ENCODE measurements around the gene CASK. TPM values are rescaled to one million over a fixed set of nuclear protein-coding genes. Genes with fewer than 3 reads are reported as not detected.

CASK gene
- total RNA-seq, 2 donors from 2014 or later, result 35.6 to 95.6 TPM

GRCh38 chrX:41825796-41826195 is 97.6 kb downstream of the CASK start:
- no peak overlapping the region for H3K27ac Mint-ChIP-seq

GRCh38 chrX:41824551-41824950 is 98.8 kb downstream of the CASK start:
- Mint-ChIP-seq H3K27ac (no peak overlapping the region), H3K9me3 (no peaks in the 10 kb centered on the region), H3K4me3 (no peak overlapping the region), H3K27me3 (no peaks in the 10 kb centered on the region), H3K36me3 (ENCODE audit: low read depth) (peaks cover 15% of the 10 kb centered on the region), H3K4me1 (peaks cover 6% of the 10 kb centered on the region)
- no peak for ATAC-seq (replicated peaks)

More at GRCh38 chrX:41825796-41826195, 97.6 kb downstream of the CASK start:
- Mint-ChIP-seq H3K36me3 (ENCODE audit: low read depth) (peaks cover 16% of the 10 kb centered on the region), H3K27me3 (no peaks in the 10 kb centered on the region), H3K9me3 (no peaks in the 10 kb centered on the region), H3K4me1 (peaks cover 6% of the 10 kb centered on the region), H3K4me3 (no peak overlapping the region)
- no peak for ATAC-seq (replicated peaks)

GRCh38 chrX:41823402-41823801 is 100.0 kb downstream of the CASK start:
- H3K4me1 Mint-ChIP-seq, result no peaks in the 10 kb centered on the region

GRCh38 chrX:41822892-41823291 is 100.5 kb downstream of the CASK start:
- no peak overlapping the region for H3K27ac Mint-ChIP-seq
- H3K36me3 Mint-ChIP-seq (ENCODE audit: low read depth), result peaks cover 12% of the 10 kb centered on the region
- H3K9me3 Mint-ChIP-seq, result no peaks in the 10 kb centered on the region
- no peak overlapping the region for H3K4me3 Mint-ChIP-seq
- H3K4me1 Mint-ChIP-seq, result no peaks in the 10 kb centered on the region
- ATAC-seq (replicated peaks), result no peak
- H3K27me3 Mint-ChIP-seq, result no peaks in the 10 kb centered on the region

More at GRCh38 chrX:41823402-41823801, 100.0 kb downstream of the CASK start:
- Mint-ChIP-seq H3K27me3 (no peaks in the 10 kb centered on the region), H3K36me3 (ENCODE audit: low read depth) (peaks cover 15% of the 10 kb centered on the region), H3K27ac (no peak overlapping the region), H3K4me3 (no peak overlapping the region), H3K9me3 (no peaks in the 10 kb centered on the region)
- no peak for ATAC-seq (replicated peaks)

GRCh38 chrX:41808047-41808446 is 115.3 kb downstream of the CASK start:
- Mint-ChIP-seq H3K27ac (no peak overlapping the region), H3K36me3 (ENCODE audit: low read depth) (peaks cover under 1% of the 10 kb centered on the region), H3K9me3 (no peaks in the 10 kb centered on the region), H3K27me3 (no peaks in the 10 kb centered on the region), H3K4me1 (no peaks in the 10 kb centered on the region), H3K4me3 (no peak overlapping the region)
- ATAC-seq (replicated peaks), result no peak

GRCh38 chrX:41802958-41803357 is 120.4 kb downstream of the CASK start:
- Mint-ChIP-seq H3K4me3 (no peak overlapping the region), H3K4me1 (no peaks in the 10 kb centered on the region), H3K9me3 (no peaks in the 10 kb centered on the region), H3K27me3 (no peaks in the 10 kb centered on the region), H3K27ac (no peak overlapping the region), H3K36me3 (ENCODE audit: low read depth) (peaks cover 20% of the 10 kb centered on the region)
- ATAC-seq (replicated peaks), result no peak

- no peak for ATAC-seq (replicated peaks)
- Mint-ChIP-seq H3K36me3 (ENCODE audit: low read depth) (peaks cover 20% of the 10 kb centered on the region), H3K27me3 (no peaks in the 10 kb centered on the region), H3K4me3 (peak overlapping the region; percentile 27), H3K9me3 (no peaks in the 10 kb centered on the region), H3K27ac (peak overlapping the region; percentile 38), H3K4me1 (peaks cover 11% of the 10 kb centered on the region)
These were observed 123.7 kb downstream of the CASK start for GRCh38 chrX:41799661-41800060.

- no peaks in the 10 kb centered on the region for H3K9me3 Mint-ChIP-seq
- peak overlapping the region; percentile 55 for H3K4me3 Mint-ChIP-seq
- peak; percentile 28 for ATAC-seq (replicated peaks)
- peaks cover 5% of the 10 kb centered on the region for H3K36me3 Mint-ChIP-seq (ENCODE audit: low read depth)
- no peaks in the 10 kb centered on the region for H3K27me3 Mint-ChIP-seq
- peaks cover 11% of the 10 kb centered on the region for H3K4me1 Mint-ChIP-seq
- H3K27ac Mint-ChIP-seq, result peak overlapping the region; percentile 85
These were observed 126.8 kb downstream of the CASK start for GRCh38 chrX:41796577-41796976.

GRCh38 chrX:41796046-41796445 is 127.3 kb downstream of the CASK start:
- H3K27ac Mint-ChIP-seq, result no peak overlapping the region

GRCh38 chrX:41789374-41789773 is 134.0 kb downstream of the CASK start:
- no peaks in the 10 kb centered on the region for H3K27me3 Mint-ChIP-seq
- no peak overlapping the region for H3K27ac Mint-ChIP-seq
- peaks cover 20% of the 10 kb centered on the region for H3K4me1 Mint-ChIP-seq
- no peak for ATAC-seq (replicated peaks)
- no peak overlapping the region for H3K4me3 Mint-ChIP-seq
- H3K9me3 Mint-ChIP-seq, result no peaks in the 10 kb centered on the region
- peaks cover 24% of the 10 kb centered on the region for H3K36me3 Mint-ChIP-seq (ENCODE audit: low read depth)

More at GRCh38 chrX:41796046-41796445, 127.3 kb downstream of the CASK start:
- no peaks in the 10 kb centered on the region for H3K36me3 Mint-ChIP-seq (ENCODE audit: low read depth)
- peak overlapping the region; percentile 55 for H3K4me3 Mint-ChIP-seq
- peaks cover 11% of the 10 kb centered on the region for H3K4me1 Mint-ChIP-seq
- no peaks in the 10 kb centered on the region for H3K9me3 Mint-ChIP-seq
- H3K27me3 Mint-ChIP-seq, result no peaks in the 10 kb centered on the region
- ATAC-seq (replicated peaks), result peak; percentile 55

- Mint-ChIP-seq H3K36me3 (ENCODE audit: low read depth) (peaks cover 31% of the 10 kb centered on the region), H3K4me3 (peak overlapping the region; percentile 16), H3K9me3 (no peaks in the 10 kb centered on the region), H3K4me1 (peaks cover 20% of the 10 kb centered on the region), H3K27me3 (no peaks in the 10 kb centered on the region), H3K27ac (peak overlapping the region; percentile 59)
- peak; percentile 89 for ATAC-seq (replicated peaks)
These were observed 137.7 kb downstream of the CASK start for GRCh38 chrX:41785685-41786084.

- no peak overlapping the region for H3K27ac Mint-ChIP-seq
- ATAC-seq (replicated peaks), result peak; percentile 47
- H3K4me3 Mint-ChIP-seq, result no peak overlapping the region
- peaks cover 20% of the 10 kb centered on the region for H3K36me3 Mint-ChIP-seq (ENCODE audit: low read depth)
- H3K9me3 Mint-ChIP-seq, result no peaks in the 10 kb centered on the region
- no peaks in the 10 kb centered on the region for H3K27me3 Mint-ChIP-seq
- peaks cover 6% of the 10 kb centered on the region for H3K4me1 Mint-ChIP-seq
These were observed 141.9 kb downstream of the CASK start for GRCh38 chrX:41781500-41781899.

GRCh38 chrX:41779941-41780340 is 143.4 kb downstream of the CASK start:
- H3K4me3 Mint-ChIP-seq, result no peak overlapping the region
- no peaks in the 10 kb centered on the region for H3K27me3 Mint-ChIP-seq
- H3K4me1 Mint-ChIP-seq, result no peaks in the 10 kb centered on the region
- no peaks in the 10 kb centered on the region for H3K9me3 Mint-ChIP-seq
- peaks cover 9% of the 10 kb centered on the region for H3K36me3 Mint-ChIP-seq (ENCODE audit: low read depth)
- ATAC-seq (replicated peaks), result no peak
- no peak overlapping the region for H3K27ac Mint-ChIP-seq

GRCh38 chrX:41779030-41779564 is 144.3 kb downstream of the CASK start:
- no peak overlapping the region for H3K4me3 Mint-ChIP-seq
- ATAC-seq (replicated peaks), result peak; percentile 48
- no peaks in the 10 kb centered on the region for H3K27me3 Mint-ChIP-seq
- H3K36me3 Mint-ChIP-seq (ENCODE audit: low read depth), result peaks cover 4% of the 10 kb centered on the region
- no peaks in the 10 kb centered on the region for H3K4me1 Mint-ChIP-seq
- no peaks in the 10 kb centered on the region for H3K9me3 Mint-ChIP-seq
- no peak overlapping the region for H3K27ac Mint-ChIP-seq

GRCh38 chrX:41761702-41762101 is 161.7 kb downstream of the CASK start:
- Mint-ChIP-seq H3K9me3 (no peaks in the 10 kb centered on the region), H3K36me3 (ENCODE audit: low read depth) (peaks cover 5% of the 10 kb centered on the region), H3K4me1 (peaks cover 12% of the 10 kb centered on the region), H3K27ac (no peak overlapping the region), H3K27me3 (no peaks in the 10 kb centered on the region), H3K4me3 (no peak overlapping the region)
- ATAC-seq (replicated peaks), result no peak

- Mint-ChIP-seq H3K4me1 (peaks cover 12% of the 10 kb centered on the region), H3K9me3 (no peaks in the 10 kb centered on the region), H3K4me3 (no peak overlapping the region), H3K27ac (peak overlapping the region; percentile 50), H3K27me3 (no peaks in the 10 kb centered on the region), H3K36me3 (ENCODE audit: low read depth) (peaks cover 5% of the 10 kb centered on the region)
- ATAC-seq (replicated peaks), result no peak
These were observed 162.2 kb downstream of the CASK start for GRCh38 chrX:41761169-41761568.

Measured in activated T-helper 17 cell treated with anti-CD3 and anti-CD28 coated beads, Interleukin-2, amount 50 U/mL, for 72 hours (primary cell).